Measurements from ENCODE around the gene PSMA5. TPM values are rescaled to one million over a fixed set of nuclear protein-coding genes. Genes with fewer than 3 reads are reported as not detected.

Gene PSMA5
- total and polyA plus RNA-seq, 7 experiments from 2014 or later: 38.3 to 203 (median 76.4) TPM

GRCh38 chr1:109398343-109399225 is 27.7 kb downstream of the PSMA5 start:
- Mint-ChIP-seq H3K27ac (peak overlapping the region in 1 of 9 donors; percentile 43), H3K9me3 (peaks cover 0 to 3% (median 0%) of the 10 kb centered on the region in 11 donors), H3K36me3 (peaks cover 0 to 11% (median 0%) of the 10 kb centered on the region in 5 donors), H3K4me3 (peak overlapping the region; percentile 58 to 89 (median 80)), H3K27me3 (peaks cover 29 to 49% (median 35%) of the 10 kb centered on the region in 5 donors), H3K4me1 (peaks cover 0 to 30% (median 16%) of the 10 kb centered on the region in 7 donors)
- POLR2A ChIA-PET: interaction anchor here (0.5 to 1.2 kb wide), 4 partner anchors 122 to 1010 kb away, joined by 3 to 5 read pairs (median 4); no protein-coding TSS in a partner anchor
- ATAC-seq (no peak), DNase-seq (no peak)
- intact Hi-C loops (cut with micrococcal nuclease): loop anchor here (1.0 to 5.0 kb wide), 11 partner anchors 28 to 706 kb away; partner anchors contain the start of genes ELAPOR1 (in 1 of the 2), PRPF38B (in 1 of the 2), PSMA5 (in 1 of the 2) and PSRC1 (in 1 of the 2)
- peaks cover 0 to 18% of the 10 kb centered on the region in 2 donors for H3K27me3 ChIP-seq (ENCODE audit: control insufficient read depth in 2 of 2, insufficient read depth in 2 of 2, low read length in 2 of 2)
- no peak overlapping the region for H3K27ac ChIP-seq (ENCODE audit: low read depth, low read length)
- peaks cover 0 to 6% of the 10 kb centered on the region in 2 donors for H3K4me1 ChIP-seq (ENCODE audit: control insufficient read depth in 2 of 2, insufficient read depth in 2 of 2, low read length in 2 of 2)
- CTCF ChIA-PET: interaction anchor here (0.7 to 5.4 kb wide), 16 partner anchors 14 to 874 kb away, joined by 3 to 62 read pairs (median 3); partner anchors contain the start of gene PSRC1
- no peak overlapping the region for H3K4me3 ChIP-seq (ENCODE audit: low read length)
- H3K9me3 ChIP-seq (ENCODE audit: control insufficient read depth in 2 of 3, low read length in 3 of 3): no peaks in the 10 kb centered on the region
- H3K36me3 ChIP-seq (ENCODE audit: control insufficient read depth in 2 of 3, insufficient read depth in 3 of 3, low read length in 3 of 3): peaks cover 0 to 18% (median 6%) of the 10 kb centered on the region in 3 experiments

GRCh38 chr1:109397581-109398342 is 28.5 kb downstream of the PSMA5 start, which contains the start of gene SORT1:
Gene SORT1 (minus strand): TSS chr1:109397918. CDS start chr1:109397892, 26 bp downstream.
- intact Hi-C loops (cut with micrococcal nuclease): loop anchor here (5.0 kb wide), 3 partner anchors 135 to 285 kb away; partner anchors contain the start of genes ELAPOR1 (in 1 of the 2) and SARS1 (in 1 of the 2)
- peaks cover 0 to 6% of the 10 kb centered on the region in 2 donors for H3K4me1 ChIP-seq (ENCODE audit: control insufficient read depth in 2 of 2, insufficient read depth in 2 of 2, low read length in 2 of 2)
- Mint-ChIP-seq H3K36me3 (peaks cover 0 to 11% (median 0%) of the 10 kb centered on the region in 5 donors), H3K27ac (peak within 1 kb of the TSS in 2 of 9 donors; percentile 43 to 74), H3K9me3 (peaks cover 0 to 3% (median 0%) of the 10 kb centered on the region in 11 donors), H3K27me3 (peaks cover 36 to 50% (median 41%) of the 10 kb centered on the region in 5 donors), H3K4me3 (peak within 1 kb of the TSS; percentile 80 to 90 (median 86)), H3K4me1 (peaks cover 0 to 30% (median 16%) of the 10 kb centered on the region in 7 donors)
- ATAC-seq (peak; percentile 94), DNase-seq (peak; percentile 29 to 67 (median 43))
- ChIA-PET CTCF (interaction anchor here (0.8 to 5.4 kb wide), 8 partner anchors 15 to 404 kb away, joined by 3 to 62 read pairs (median 4); no protein-coding TSS in a partner anchor), POLR2A (interaction anchor here (0.9 to 1.2 kb wide), 3 partner anchors 121 to 144 kb away, joined by 3 to 5 read pairs (median 4); no protein-coding TSS in a partner anchor)
- H3K27ac ChIP-seq (ENCODE audit: low read depth, low read length): no peak within 1 kb of the TSS
- peaks cover 0 to 18% of the 10 kb centered on the region in 2 donors for H3K27me3 ChIP-seq (ENCODE audit: control insufficient read depth in 2 of 2, insufficient read depth in 2 of 2, low read length in 2 of 2)
- H3K9me3 ChIP-seq (ENCODE audit: control insufficient read depth in 2 of 3, low read length in 3 of 3): no peaks in the 10 kb centered on the region
- H3K36me3 ChIP-seq (ENCODE audit: control insufficient read depth in 2 of 3, insufficient read depth in 3 of 3, low read length in 3 of 3): peaks cover 0 to 18% (median 6%) of the 10 kb centered on the region in 3 experiments
- peak within 1 kb of the TSS; percentile 37 for H3K4me3 ChIP-seq (ENCODE audit: low read length)

- Mint-ChIP-seq H3K4me1 (peaks cover 0 to 30% (median 16%) of the 10 kb centered on the region in 7 donors), H3K27me3 (peaks cover 43 to 58% (median 48%) of the 10 kb centered on the region in 5 donors), H3K27ac (peak overlapping the region in 1 of 9 donors; percentile 74), H3K36me3 (peaks cover 0 to 9% (median 0%) of the 10 kb centered on the region in 5 donors), H3K9me3 (peaks cover 0 to 3% (median 0%) of the 10 kb centered on the region in 11 donors), H3K4me3 (peak overlapping the region; percentile 80 to 90 (median 86))
- ATAC-seq (peak; percentile 12), DNase-seq (peak in 4 of 9 donors; percentile 3 to 23 (median 14))
- no peaks in the 10 kb centered on the region for H3K9me3 ChIP-seq (ENCODE audit: control insufficient read depth in 2 of 3, low read length in 3 of 3)
- ChIA-PET POLR2A (interaction anchor here (0.5 to 1.2 kb wide), 2 partner anchors 151 to 973 kb away, joined by 3 read pairs; partner anchors contain the start of gene GNAI3), CTCF (interaction anchor here (5.4 kb wide), 1 partner anchor 118 kb away, joined by 62 read pairs; no protein-coding TSS in a partner anchor)
- no peak overlapping the region for H3K27ac ChIP-seq (ENCODE audit: low read depth, low read length)
- H3K27me3 ChIP-seq (ENCODE audit: control insufficient read depth in 2 of 2, insufficient read depth in 2 of 2, low read length in 2 of 2): peaks cover 0 to 18% of the 10 kb centered on the region in 2 donors
- peaks cover 0 to 15% (median 4%) of the 10 kb centered on the region in 3 experiments for H3K36me3 ChIP-seq (ENCODE audit: control insufficient read depth in 2 of 3, insufficient read depth in 3 of 3, low read length in 3 of 3)
- H3K4me3 ChIP-seq (ENCODE audit: low read length): peak overlapping the region; percentile 37
- intact Hi-C loops (cut with micrococcal nuclease): loop anchor here (5.0 kb wide), 3 partner anchors 135 to 285 kb away; partner anchors contain the start of genes ELAPOR1 (in 1 of the 2) and SARS1 (in 1 of the 2)
- H3K4me1 ChIP-seq (ENCODE audit: control insufficient read depth in 2 of 2, insufficient read depth in 2 of 2, low read length in 2 of 2): peaks cover 0 to 6% of the 10 kb centered on the region in 2 donors
Observed at GRCh38 chr1:109396871-109397580, 29.2 kb downstream of the PSMA5 start.

- H3K4me1 ChIP-seq (ENCODE audit: control insufficient read depth in 2 of 2, insufficient read depth in 2 of 2, low read length in 2 of 2): peaks cover 0 to 6% of the 10 kb centered on the region in 2 donors
- H3K27me3 ChIP-seq (ENCODE audit: control insufficient read depth in 2 of 2, insufficient read depth in 2 of 2, low read length in 2 of 2): peaks cover 0 to 18% of the 10 kb centered on the region in 2 donors
- no peak overlapping the region for H3K27ac ChIP-seq (ENCODE audit: low read depth, low read length)
- H3K27me3 Mint-ChIP-seq: peaks cover 48 to 62% (median 48%) of the 10 kb centered on the region in 5 donors
- H3K36me3 ChIP-seq (ENCODE audit: control insufficient read depth in 2 of 3, insufficient read depth in 3 of 3, low read length in 3 of 3): peaks cover 0 to 9% (median 0%) of the 10 kb centered on the region in 3 experiments
- peaks cover 0 to 7% (median 0%) of the 10 kb centered on the region in 5 donors for H3K36me3 Mint-ChIP-seq
- H3K4me3 ChIP-seq (ENCODE audit: low read length): peak overlapping the region; percentile 37
- H3K27ac Mint-ChIP-seq: no peak overlapping the region
- ChIA-PET POLR2A (interaction anchor here (1.2 kb wide), 1 partner anchor 152 kb away, joined by 3 read pairs; the partner anchor contains the start of gene GNAI3), CTCF (interaction anchor here (5.4 kb wide), 1 partner anchor 118 kb away, joined by 62 read pairs; no protein-coding TSS in a partner anchor)
- DNase-seq (no peak), ATAC-seq (no peak)
- peaks cover 0 to 3% (median 0%) of the 10 kb centered on the region in 11 donors for H3K9me3 Mint-ChIP-seq
- peak overlapping the region in 9 of 10 donors; percentile 16 to 88 (median 83) for H3K4me3 Mint-ChIP-seq
- H3K9me3 ChIP-seq (ENCODE audit: control insufficient read depth in 2 of 3, low read length in 3 of 3): no peaks in the 10 kb centered on the region
- peaks cover 0 to 32% (median 16%) of the 10 kb centered on the region in 7 donors for H3K4me1 Mint-ChIP-seq
- intact Hi-C loops (cut with micrococcal nuclease): loop anchor here (5.0 kb wide), 3 partner anchors 136 to 284 kb away; partner anchors contain the start of genes ELAPOR1 (in 1 of the 2) and SARS1 (in 1 of the 2)
Observed at GRCh38 chr1:109396513-109396839, 29.8 kb downstream of the PSMA5 start.

Data from naive thymus-derived CD4-positive, alpha-beta T cell (primary cell).